PC-3 (cell line): ENCODE results near the gene SLC22A2.

ENCODE experiments used
- EZH2 ChIP-seq: fragments of 300-600 bp; sonication (generic); IDR thresholded peaks from one replicate; pipeline ENCODE4 v1.6.1; 2017; ENCODE audit warnings: antibody characterized with exemption, mild to moderate bottlenecking, low read length; ENCODE audit not compliant: unreplicated experiment
- TF ChIP-seq, protein P1 (sequence below): fragments of 300-600 bp; sonication (generic); conservative IDR thresholded peaks from 2 replicates; pipeline ENCODE4 v1.5.1; 2017; ENCODE audit warnings: antibody characterized with exemption, low read depth, mild to moderate bottlenecking, low read length

- no peak for TF ChIP-seq EZH2
- TF ChIP-seq, protein P1, sequence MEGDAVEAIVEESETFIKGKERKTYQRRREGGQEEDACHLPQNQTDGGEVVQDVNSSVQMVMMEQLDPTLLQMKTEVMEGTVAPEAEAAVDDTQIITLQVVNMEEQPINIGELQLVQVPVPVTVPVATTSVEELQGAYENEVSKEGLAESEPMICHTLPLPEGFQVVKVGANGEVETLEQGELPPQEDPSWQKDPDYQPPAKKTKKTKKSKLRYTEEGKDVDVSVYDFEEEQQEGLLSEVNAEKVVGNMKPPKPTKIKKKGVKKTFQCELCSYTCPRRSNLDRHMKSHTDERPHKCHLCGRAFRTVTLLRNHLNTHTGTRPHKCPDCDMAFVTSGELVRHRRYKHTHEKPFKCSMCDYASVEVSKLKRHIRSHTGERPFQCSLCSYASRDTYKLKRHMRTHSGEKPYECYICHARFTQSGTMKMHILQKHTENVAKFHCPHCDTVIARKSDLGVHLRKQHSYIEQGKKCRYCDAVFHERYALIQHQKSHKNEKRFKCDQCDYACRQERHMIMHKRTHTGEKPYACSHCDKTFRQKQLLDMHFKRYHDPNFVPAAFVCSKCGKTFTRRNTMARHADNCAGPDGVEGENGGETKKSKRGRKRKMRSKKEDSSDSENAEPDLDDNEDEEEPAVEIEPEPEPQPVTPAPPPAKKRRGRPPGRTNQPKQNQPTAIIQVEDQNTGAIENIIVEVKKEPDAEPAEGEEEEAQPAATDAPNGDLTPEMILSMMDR = no peak
Measured at GRCh38 chr6:160190081-160190480, 68.5 kb downstream of the SLC22A2 start.
